NCI-H446 (cell line): Measurements from ENCODE around the gene ACSL4.
"Not testable (repeated sequence)": the region's sequence is repeated elsewhere in the genome, so short reads cannot be mapped to it uniquely, and the experiment has no call there.

ENCODE experiments used
- DNase-seq, 2 experiments: peaks; one replicate each; lab custom pipeline; 2025; lab: John Stamatoyannopoulos, UW

Gene ACSL4

DNA sequence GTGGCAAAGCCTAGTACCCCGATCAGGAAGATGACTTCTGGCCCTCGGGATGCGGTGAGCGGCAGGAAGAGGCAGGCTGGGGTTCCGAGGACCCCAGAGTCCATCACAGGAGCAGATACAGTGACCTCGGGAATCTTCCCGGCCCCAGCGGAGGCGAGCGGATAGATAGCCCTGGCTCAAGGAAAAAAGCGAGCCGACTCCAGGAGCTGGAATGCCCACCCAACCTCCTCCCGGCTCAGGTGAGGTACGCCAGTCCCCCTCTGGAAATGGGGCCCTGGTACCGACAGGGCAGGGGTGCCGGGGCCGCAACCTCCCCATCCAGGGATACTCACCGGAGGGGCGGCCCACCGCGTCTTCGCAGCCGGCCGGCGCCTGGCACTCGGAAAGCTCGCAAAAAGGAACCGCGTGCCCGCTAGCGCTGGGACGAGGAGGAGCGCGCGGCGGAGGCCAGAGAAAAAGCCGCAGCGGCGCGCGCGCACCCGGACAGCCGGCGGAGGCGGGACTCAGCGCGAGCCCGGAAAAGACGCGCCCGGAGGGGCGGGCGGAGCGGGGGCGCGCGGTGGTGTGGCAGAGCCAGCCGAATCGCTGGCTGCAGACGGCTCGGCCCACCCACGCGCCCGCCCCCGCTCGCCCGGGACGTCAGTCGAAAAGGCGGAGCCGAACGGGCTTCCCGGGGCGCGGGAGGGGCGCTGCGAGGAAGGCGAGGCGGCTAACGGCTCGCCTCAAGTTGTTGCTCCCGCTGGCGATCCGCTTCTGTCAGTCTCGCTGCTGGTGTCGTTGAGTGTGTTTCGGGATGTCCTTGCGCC, at the start of gene ACSL4:
TSS of gene ACSL4 (minus strand) at position 451 of the 806 bp plus-strand sequence. CDS start 49,894 bp downstream, outside the sequence.
- DNase-seq = peak; percentile 52 to 90

DNA sequence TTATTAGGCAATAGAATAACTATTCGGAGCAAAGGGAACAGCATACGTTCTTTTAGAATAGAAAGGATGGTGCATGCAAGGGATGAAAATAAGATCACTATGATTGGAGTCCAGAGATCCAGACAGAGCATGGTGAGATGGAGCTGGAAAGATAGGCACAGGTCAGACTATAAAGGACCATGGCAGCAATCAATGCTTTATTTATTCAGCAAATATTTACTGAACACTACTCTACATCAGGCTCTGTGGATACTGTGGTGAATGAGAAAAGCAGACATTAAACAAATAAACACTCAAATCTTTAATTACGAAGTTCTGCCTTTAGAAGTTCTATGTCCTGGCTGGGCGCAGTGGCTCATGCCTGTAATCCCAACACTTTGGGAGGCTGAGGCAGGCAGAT, 44.7 kb upstream of the ACSL4 start:
- DNase-seq = no peak

DNA sequence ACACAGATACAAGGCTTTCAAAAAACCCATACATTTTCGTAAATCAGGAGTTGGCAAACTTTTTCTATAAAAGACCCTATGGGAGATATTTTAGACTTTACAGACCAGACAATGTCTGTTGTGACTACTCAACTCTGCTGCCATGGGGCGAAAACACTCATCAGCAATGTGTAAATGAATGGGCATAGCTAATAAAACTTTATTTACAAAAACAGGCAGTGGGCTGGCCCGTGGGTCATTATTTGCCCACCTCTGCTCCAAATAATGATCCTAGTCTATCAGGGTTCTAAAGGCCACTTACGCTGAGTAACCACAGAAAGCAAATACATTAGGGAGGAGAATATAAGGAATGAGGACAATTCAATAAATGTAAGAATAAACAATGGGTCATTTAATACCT, 43.9 kb upstream of the ACSL4 start:
- no peak for DNase-seq

DNA sequence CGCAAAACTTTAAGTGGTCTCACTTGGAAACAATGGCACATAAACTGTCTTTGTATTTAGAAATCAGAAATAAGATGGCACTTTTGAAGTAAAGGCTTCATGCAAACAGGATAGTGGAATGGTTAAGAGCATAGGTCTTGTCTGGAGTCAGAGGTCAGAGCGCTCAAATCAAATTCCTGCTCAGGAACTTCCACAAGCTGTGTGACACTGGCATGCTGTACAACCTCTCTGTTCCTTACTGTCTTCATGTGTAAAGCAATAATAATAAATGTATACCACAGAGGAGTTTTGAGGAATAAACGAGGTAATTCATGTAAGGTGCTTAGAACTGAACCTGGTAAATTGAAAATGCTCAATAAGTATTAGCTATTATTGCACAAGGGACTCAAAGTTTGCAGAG, 43.4 kb upstream of the ACSL4 start:
- DNase-seq = no peak

DNA sequence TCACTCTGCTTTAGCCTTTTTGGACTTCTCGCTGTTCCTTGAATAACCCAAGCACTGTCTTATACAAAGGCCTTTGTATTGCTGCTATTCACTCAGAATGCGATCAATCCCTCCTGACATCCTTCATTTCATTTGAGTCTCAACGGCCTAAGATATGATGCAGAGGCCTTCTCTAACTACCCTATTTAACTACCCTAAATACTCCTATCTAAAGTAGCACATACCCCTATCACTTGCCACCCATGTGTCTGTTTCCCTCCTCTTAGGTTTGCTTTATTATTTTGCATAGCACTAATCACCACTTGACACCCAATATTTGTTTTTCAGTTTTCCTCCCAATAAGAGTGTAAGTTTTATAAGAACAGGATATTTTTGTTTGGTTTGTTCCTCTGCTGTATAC, 42.3 kb upstream of the ACSL4 start:
- DNase-seq = no peak

DNA sequence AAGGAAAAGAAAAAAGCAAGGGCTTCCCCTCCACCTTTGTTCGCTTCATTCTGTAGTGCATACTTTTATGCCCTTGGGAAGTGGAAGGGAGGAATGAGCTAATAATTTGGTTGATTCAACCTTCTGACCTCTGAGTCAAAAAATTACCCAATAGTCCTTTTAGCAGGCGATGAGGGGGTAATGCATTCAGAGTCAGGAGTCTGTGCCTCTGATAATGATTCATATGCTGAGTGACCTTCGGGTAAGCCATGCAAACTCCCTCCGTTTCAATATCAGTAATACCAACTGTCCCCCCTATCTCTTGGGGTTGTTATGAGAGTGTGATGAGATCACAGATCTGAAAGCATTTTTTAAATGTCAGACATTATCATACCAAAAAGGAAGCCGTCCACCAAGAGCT, 41.6 kb upstream of the ACSL4 start:
- no peak for DNase-seq

DNA sequence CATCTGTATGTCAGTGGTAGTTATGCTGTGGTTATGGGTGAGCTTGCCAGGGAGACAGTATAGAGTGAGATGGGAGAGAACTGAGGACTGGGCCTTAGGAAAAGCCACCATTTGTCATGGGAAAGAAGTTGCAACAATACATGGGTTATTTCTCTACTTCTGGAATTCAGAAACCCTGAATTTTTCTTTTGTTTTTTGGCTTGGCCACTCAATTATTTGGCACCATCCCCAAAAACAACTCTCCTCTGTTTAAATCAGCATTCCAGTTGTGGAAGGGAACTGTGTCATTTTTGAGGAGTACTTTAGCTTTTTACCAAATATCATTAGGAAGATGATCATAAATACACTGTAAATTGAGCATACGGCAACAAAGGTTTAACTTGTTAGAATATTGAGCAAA, 41.1 kb upstream of the ACSL4 start:
- no peak for DNase-seq

DNA sequence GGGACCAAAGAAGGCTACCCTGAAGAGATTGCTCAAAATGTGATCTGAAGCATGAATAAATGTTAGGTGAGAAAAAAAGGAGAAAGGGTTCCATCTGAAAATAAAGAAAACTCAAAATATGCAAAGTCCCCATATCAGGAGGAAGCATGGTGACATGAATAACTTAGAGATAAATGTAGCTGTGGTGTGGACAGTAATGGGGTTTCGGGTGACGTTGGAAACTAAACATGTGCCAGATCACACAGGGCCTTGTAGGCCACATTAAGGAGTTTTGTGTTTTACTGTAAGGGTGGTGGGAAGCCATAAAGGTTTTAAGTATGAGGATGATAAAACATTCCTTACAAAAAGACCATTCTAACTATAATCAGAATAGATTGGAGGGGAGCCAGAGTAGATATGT, 40.3 kb upstream of the ACSL4 start:
- no peak for DNase-seq

DNA sequence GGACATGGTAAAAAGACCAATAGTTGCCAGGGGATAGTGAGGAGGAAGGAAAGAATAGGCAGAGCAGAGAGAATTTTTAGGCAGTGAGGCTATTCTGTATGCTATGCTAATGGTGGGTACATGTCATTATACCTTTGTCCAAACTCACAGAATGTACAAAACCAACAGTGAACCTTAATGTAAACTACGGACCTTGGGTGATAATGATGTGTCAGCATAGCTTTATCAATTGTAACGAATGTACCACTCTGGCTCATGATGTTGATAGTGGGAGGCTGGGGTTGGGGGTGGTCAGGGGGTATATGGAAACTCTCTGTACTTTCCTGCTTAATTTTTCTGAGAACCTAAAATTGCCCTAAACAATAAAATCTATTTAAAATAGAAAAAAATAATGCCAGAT, 37.7 kb upstream of the ACSL4 start:
- no peak for DNase-seq

DNA sequence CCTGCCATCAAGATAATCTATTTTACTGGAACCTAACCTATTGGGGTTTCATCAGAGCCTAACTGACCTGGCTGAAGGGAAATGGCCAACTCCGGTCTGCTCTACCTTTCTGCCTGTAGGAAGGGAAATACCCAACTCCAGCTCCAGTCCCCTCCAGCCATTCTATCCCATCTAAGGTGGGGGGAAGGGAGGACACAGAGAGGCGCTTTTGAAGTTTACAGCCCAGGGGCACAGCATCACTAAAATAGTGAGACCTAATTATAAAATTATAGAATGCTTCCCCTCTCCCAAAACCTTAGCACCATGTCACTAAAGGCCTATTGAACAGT, 27.8 kb upstream of the ACSL4 start:
- no peak for DNase-seq

DNA sequence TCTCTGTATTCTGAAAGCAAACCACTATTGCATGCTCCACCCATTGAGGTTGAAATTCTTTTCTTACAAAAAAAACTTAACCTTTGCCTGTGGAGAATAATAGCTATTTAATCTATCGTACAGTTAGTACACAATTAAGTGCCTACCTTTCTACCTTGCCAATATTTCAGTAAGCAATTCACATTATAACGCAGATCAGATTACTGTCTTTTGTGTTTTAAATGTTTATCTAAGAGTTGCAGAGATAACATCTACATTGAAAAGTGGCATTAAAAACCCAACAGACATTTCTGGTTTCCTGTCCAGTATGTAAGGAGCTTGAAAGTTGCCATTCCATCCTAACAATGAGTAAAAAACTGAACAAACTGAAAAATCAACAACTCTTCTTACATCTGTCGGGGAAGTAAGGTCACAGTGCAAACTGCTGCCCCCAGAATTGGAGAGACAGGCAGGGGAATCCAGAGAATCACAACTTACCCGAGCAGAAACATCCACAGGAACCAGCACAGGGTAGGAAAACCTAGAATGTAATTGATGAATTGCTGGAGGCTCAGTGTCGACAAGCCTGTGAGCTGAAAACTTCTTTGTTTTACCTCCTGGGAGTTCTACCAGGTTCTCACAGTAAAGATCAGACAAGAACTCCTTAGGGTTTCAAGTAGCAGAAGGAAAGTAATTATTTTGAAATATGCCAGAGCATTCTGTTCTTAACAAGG, 27.3 kb upstream of the ACSL4 start:
- DNase-seq = no peak

DNA sequence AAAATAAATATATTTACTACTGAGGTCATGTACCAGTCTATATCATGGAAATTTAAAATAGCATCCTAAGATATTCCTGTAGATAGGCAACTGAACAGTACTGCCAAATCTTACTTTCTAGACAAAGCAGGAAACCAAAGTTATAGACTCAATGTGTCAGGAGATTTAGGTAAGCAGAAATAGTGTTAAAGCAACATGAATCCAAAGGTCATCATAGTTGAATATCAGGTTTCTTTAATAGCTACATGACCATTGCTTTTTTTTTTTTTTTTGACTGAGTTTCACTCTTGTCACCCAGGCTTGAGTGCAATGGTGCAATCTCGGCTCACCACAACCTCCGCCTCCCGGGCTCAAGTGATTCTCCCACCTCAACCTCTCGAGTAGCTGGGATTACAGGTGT, 20.2 kb upstream of the ACSL4 start:
- no peak for DNase-seq

DNA sequence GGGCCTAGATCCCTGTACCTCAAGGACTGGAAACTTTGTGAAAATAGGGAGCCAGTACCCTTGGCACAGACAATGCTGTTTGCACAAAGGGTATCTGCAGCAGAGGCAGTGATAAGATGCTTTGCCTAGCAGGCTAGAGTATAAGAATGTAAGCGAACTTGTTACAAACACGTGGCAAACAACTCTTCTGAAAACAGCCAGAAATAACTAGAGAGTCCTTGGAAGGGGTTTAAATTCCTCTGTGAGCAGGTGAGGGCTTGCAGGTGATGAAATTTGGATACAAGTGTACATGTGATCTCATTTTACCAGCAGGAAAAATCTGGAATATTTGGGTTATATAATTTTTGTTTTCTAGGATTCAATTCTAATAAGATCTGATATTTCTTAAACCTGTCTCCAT, 18.6 kb upstream of the ACSL4 start:
- DNase-seq = no peak

DNA sequence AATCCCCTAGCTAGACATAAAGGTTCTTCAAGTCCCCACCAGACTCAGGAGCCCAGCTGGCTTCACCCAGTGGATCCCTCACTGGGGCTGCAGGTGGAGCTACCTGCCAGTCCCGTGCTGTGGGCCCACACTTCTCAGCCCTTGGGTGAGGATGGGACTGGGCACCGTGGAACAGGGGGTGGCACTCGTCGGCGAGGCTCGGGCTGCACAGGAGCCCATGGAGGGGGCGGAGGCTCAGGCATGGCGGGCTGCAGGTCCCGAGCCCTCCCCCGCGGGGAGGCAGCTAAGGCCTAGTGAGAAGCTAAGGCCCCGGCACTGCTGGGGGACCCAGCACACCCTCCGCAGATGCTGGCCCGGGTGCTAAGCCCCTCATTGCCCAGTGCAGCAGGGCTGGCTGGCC, 16.1 kb upstream of the ACSL4 start:
- no peak for DNase-seq

DNA sequence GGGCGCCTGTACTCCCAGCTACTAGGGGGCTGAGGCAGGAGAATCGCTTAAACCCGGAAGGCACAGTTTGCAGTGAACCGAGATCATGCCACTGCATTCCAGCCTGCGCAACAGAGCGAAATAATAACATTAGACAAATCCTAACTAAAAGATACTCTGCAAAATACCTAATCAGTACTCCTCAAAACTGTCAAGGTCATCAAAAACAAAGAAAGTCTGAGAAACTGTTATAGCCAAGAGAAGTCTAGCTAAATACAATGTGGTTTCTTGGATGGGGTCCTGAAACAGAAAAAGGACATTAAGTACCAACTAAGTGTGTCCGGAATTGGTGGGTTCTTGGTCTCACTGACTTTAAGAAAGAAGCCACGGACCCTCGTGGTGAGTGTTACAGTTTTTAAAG, 14.6 kb upstream of the ACSL4 start:
- no peak for DNase-seq

DNA sequence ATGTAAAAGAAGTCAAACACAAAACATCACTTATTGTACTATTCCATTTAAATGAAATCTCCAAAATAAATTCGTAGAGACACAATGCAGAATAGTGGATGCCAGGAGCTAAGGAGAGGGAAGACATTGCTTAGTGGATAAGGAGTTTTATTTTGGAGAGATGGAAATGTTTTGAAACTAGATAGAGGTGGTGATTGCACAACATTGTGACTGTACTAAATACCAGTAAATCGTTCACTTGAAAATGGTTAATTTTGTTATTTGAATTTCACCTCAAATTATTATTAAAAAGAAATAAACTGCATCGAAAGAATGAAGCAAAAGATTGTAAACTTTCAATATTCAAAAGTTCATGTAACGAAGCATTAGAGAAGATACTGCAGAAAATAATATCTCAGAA, 9.7 kb upstream of the ACSL4 start:
- DNase-seq = no peak

DNA sequence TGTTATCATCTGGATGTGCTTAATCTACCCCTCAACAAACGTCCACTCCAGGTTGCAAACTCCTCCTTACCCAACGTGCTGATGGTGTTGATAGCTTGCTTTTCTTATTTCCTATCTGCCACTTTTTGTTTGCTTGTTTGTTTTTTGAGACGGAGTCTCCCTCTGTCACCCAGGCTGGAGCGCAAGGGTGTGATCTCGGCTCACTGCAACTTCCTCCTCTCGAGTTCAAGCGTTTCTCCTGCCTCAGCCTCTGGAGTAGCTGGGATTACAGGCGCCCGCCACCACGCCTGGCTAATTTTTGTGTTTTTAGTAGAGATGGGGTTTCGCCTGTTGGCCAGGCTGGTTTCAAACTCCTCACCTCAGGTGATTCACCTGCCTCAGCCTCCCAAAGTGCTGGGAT, 7.8 kb upstream of the ACSL4 start:
- not testable (repeated sequence) for DNase-seq

DNA sequence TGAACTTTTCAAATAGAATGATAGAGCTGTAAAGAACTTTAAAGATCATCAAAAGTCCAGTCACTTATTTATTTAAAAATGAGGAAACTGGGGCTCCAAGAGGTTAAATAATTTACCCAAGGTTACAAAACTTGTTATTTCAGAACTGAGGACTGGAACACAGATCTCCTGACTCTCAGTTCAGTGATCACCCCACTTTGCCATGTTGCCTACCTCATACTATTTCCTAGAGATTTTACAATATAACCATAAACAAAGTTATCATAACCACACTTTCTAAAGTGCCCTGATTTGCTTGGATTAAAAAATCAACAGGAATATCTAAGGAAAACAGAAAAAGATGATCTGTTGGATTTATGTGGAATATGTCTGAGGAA, 7.4 kb upstream of the ACSL4 start:
- DNase-seq = no peak

DNA sequence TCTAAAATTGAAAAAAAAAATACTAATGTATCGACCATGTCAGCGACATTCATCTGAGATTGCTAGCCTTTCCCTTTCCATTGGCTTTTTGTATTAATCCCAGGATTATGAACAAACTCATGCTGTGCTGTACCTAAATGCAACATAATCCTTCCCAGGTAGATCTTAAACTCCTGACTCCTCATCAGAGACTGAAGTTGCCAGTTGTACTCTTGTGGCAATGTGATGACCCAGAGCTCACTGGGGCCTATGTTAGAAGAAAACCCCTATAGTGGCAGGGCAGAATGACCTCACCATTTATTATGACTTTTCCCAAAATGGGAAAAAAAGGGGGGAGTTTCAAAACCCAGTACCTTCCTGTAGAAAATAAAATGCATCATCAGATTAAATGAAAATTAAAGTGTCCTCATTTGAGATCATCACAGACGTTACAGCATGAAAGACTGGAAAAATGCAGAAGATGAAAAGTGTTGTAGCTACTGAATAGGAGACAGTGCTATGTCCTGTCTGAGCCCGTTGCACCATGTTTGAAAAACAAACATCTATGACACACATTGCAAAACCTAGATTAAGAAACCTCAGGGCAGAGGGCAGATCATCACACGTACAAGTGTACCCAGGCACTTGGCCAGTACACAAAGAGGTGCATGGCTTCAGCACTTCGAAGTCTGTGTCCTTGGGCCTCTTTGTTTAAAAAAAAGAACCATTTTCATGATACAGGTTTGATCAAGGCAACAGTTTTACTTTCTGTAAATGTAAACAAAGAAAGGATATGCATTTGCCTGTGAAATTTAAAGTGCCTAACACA, 6.8 kb upstream of the ACSL4 start:
- no peak for DNase-seq

DNA sequence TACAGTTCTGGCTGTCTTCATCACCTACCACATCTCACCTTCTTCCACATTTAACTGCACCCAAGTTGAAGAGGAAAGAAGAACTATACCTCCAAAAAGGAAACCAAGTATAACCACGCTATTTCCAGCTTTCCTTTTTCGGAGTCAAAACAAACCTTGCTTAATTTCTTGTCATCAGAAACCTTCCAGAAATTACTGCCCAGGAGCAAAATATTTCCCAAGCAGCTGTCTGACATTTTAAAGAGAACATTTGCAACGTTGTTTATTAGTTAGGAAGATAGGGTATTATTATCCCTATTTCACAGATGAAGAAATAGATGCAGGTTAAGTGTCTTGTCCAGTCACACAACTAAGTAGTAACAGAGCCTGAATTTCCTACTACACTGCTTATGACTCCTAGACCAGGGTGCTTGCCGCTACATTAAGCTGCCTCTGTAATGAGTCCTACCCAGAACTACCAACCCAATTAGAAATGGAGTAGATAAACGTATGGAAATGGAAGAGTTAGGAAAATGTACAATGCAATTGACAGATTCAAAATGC, 2.2 kb upstream of the ACSL4 start:
- DNase-seq = no peak

DNA sequence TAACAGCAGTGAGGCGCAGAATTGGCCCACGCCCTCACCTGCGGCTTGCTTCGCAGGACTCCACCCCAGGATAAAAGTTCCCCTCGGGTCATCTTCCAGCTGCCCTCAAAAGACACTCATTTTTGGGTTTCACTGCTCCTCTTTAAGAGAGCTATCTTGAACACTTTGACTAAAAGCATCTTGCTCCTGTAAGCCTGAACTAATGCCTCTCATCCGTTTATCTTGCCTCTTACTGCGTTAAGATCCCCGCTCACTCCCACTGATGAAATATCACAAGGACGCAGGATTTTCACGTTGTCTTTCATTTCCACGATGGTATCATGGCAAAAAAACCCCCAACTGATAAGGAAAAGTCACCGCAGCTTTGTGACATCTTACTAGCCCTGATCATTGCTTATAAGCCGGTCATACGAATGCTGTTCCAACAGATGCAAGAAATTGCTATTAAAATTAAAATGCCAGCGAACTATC, 591 bp upstream of the ACSL4 start:
- no peak for DNase-seq

DNA sequence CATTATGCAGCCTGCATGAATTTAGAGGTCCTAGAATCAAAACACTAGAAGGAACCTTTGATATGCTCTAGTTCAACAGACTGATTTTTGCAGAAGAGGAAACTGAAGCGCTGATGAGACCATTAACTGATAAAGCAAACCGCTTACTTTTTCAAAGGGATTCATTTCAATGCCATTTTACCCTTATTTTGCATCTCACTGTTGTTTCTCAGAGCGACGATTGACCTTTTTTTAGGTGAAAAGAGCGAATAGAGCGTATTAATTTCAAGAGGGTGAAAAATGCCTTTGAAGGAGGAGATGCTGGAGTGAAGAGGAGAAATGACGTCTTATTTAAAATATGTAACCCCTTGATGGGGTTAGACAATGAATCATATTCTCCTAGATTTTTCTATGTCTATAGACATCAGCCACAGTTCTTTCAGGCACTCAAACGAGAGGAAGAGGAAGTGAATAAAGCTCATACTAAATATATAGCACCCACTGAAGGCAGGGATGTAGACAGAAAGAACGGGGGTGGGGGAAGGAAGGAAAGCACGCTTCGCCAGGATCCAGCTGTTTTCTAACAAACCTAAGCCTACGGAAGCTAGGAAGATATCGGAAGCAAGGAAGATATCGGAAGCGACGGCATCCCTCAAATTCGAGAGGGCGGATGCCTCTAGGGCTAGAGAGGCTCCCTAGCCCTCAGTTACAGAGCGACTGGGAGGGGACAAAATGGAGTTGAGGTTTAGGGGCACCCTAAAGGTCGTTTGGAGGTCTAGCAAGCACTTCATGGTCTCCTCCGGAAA, 848 bp downstream of the ACSL4 start:
- no peak for DNase-seq
